GM21447 (cell line): ENCODE data around the gene OXCT1.
A peak's percentile ranks its signal among the peaks of the same experiment; 100 is the strongest.
"Not testable (repeated sequence)": the region's sequence is repeated elsewhere in the genome, so short reads cannot be mapped to it uniquely, and the experiment has no call there.

Source experiments
- ATAC-seq: cut with Tn5 transposase; IDR thresholded peaks from one replicate; pipeline ENCODE4 v1.9.1; 2021; ENCODE audit not compliant: unreplicated experiment

The OXCT1 gene

GRCh38 chr5:41831155-41831554 lies 39.1 kb downstream of the OXCT1 start:
- ATAC-seq = peak; percentile 88

DNA sequence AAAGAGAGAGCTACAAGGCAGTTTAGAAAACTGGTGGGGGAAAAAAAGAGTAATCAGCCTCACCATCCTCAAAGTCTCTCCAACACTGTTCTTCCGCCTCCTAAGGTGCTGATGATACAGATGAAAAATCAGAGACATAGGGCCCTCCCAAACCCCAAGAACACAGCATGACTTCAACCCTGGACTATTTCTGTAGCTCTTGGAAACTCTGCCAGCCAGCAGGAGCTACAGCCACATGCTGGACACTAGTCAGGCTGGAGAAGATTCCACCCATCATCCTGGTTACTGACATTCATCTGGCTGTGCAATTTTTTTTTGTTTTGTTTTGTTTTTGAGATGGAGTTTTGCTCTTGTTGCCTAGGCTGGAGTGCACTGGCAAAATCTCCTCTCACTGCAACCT lies 42.4 kb downstream of the OXCT1 start:
- ATAC-seq = no peak

DNA sequence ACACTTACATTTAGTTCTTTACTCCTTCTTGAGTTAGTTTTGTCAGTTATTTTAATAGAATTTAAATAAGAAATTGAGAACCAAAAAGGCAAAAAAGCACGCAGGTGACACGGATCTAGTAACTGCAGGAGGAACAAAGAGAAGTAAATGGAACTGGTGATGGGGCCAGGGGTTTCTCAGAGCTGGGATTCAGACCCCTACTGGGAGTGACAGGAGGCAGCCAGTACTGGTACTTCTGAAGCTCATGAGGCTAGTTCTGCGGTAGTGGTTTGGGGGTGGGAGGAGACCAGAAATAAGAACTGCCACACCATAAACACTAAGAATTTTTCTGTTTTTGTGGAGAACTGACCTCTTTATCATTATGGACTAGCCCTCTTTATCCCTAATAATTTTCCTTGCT lies 48.2 kb downstream of the OXCT1 start:
- no peak for ATAC-seq

DNA sequence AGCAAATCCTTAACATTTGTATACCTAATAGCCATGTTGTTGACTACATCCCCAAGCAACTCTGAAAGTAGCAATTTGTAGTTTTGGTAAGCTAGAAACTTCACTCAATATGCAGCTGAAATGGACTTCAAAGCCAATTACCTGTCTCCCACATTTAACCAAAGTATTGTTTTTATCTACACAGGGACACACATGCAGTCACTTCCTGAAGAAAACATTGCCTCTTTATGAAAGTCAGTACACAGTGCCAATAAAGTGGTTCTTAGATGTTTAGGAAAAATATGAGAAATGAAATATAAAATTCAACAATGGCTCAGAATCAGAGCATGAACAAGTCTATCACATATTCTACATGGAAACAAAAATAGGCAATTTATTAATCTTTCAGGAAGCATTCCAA lies 49.2 kb downstream of the OXCT1 start:
- ATAC-seq = no peak

DNA sequence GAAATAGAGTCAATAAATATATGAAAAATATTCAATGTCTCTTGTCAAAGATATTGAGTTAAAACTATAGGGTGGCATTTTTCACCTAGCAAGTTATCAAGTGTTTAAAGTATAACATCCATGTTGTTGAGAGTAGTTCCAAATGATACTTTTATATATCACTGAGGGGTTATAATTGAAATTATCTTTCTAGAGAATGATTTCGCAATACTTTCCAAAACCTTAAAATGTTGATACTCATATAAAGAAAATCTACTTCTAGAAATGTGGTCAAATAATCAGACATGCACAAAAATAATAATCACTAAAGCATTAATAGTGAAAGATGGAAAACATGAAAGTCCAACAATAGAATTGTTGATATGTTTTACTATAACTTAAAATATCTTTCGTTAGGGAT lies 50.1 kb downstream of the OXCT1 start:
- ATAC-seq = no peak

GRCh38 chr5:41817625-41818301 lies 52.5 kb downstream of the OXCT1 start:
- ATAC-seq = no peak

DNA sequence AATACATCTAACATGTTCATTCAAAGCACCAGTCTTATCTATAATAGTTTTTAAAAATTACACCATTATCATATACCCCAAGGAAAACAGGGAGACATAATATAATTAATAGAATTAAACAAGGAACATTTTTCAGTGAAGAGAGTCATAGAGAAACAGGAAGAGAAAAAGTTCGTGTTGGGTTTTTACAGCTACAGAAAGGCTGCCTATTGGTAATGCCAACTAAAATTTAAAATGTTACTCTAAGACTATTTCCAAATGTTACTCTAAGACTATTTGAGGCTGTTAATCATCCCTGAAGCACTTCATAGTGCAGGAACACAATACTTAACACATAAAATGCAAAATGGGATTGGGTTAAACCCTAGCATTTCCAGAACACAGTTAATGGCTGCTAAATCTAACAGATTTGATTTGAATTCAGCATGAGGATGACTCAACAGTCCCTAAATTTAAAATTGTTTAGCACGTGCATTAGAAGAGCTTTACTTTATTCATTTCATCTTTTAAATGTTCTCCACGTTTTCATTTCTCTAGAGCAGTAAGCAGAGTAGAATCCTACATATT lies 54.5 kb downstream of the OXCT1 start:
- no peak for ATAC-seq

DNA sequence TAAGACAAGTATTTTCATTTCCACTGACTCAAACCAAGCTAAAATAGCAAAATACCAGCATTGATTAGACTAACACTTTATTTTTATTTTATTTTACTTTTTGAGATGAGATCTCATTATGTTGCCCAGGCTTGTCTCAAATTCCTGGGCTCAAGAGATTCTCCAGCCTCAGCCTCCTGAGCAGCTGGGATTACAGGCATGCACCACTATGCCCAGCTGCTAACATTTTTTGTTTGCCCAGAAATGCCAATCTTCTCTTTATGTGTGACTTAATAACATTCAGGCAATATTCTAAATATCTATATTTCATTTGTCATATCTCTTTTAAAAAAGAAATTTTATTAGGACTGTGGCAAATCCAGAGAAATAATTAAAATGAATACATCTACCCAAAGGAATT lies 55.0 kb downstream of the OXCT1 start:
- no peak for ATAC-seq

DNA sequence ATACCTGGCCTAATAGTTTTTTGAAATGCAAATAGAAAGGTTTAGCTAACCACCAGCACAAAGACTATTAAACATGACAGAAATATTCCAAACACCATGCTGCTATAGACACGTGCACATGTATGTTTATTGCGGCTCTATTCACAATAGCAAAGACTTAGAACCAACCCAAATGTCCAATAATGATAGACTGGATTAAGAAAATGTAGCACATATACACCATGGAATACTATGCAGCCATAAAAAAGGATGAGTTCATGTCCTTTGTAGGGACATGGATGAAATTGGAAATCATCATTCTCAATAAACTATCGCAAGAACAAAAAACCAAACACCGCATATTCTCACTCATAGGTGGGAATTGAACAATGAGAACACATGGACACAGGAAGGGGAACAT lies 55.9 kb downstream of the OXCT1 start:
- not testable (repeated sequence) for ATAC-seq

- ATAC-seq = no peak
Observed at GRCh38 chr5:41812156-41812555, 58.1 kb downstream of the OXCT1 start.

DNA sequence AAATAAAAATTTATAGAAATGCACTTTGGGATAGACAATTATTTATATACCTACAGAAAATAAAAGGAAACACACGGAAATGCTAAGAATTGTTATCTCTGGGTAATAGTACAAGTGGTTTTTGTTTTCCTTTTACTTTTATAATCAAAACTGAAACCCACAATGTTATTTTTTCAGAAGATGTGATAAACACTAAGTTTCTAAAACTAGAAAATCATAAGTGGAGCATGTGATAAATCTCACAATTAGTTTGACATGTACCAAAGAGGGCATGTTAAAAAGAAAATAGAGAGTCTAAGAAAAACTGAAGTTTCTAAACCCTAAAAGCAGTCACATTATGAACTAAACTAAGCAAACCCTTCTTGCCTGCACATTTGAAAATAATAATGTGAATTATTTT lies 61.1 kb downstream of the OXCT1 start:
- peak; percentile 66 for ATAC-seq

DNA sequence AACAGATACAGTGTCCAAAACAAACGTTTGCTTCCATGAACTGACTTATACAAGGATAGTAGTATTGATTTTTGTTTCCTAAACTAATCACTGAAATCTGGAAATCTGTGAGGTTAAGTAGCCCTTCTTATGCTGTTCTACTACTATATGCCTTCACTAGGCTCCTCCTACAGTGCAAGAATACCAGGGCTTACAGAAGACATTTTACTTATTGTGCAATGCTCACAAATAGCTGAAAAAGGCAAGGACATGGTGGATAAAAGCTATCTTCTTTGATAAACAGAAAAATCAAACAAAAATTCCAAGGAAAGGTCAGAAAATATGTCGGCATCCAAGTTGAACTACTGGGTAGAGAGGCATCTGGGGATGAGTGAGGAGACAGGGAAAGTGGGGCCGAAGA lies 61.9 kb downstream of the OXCT1 start:
- no peak for ATAC-seq

DNA sequence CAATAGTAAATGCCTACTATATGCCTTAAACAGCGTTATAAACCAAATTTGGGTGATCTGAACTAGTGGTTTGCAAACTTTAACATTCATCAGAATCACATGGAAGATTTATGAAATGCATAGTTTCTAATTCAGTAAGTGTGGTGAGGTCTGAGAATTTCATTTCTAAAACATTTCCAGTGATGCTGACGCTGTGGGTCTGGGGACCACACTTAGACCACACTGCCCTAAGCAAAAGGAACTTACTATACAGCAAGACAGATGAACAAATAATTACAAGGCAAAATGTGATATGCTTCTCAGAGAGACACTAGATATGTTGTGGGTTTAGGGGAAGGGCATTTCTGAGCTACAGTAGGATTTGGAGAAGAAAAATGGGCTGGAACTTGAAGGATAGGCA lies 72.6 kb downstream of the OXCT1 start:
- ATAC-seq = no peak

- ATAC-seq = no peak
Observed at GRCh38 chr5:41796061-41796460, 74.2 kb downstream of the OXCT1 start.

DNA sequence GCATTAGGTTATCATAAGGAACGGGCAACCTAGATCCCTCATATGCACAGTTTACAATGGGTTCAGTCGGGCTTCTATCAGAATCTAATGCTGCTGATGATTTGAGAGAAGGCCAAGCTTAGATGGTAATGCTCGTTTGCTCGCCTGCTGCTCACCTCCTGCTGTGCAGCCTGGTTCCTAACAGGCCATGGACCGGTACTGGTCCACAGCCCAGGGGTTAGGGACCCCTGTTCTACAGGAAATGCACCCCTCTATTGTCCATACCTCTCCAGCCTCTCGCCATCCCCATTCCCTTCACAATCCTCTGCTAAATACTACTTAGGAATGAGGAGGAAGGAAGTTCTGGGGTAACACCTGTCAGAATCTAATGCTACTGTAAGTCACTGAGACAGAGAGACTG lies 75.1 kb downstream of the OXCT1 start:
- no peak for ATAC-seq

GRCh38 chr5:41794471-41794870 lies 75.8 kb downstream of the OXCT1 start:
- ATAC-seq = no peak

DNA sequence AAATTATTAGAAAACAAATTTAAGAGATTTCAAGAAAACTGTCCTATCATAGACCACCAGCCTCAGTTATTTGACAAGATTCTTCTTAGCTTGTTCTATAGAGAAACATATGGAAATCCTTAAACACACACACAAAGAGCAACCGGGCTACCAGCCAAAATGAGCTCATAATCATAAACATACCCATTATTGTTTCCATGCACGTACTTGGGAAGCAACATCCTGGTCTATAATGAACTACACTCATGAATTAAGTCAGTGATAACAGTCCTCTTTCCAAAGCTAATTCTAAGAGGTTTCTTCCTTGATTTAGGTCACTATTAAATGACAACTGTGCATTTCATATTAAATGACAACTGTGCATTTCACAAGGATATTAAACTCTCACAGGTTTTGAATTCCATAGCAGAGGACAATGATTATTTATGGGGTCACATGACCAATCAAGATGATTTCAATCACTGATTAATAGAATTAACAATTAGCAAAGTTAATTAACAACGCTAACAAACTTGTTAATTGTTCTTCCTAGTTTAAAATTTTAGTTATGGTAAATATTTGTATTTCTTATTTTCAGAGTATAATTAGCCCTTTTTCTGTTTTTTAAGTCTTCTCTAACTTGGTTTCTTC lies 77.0 kb downstream of the OXCT1 start:
- ATAC-seq = no peak

DNA sequence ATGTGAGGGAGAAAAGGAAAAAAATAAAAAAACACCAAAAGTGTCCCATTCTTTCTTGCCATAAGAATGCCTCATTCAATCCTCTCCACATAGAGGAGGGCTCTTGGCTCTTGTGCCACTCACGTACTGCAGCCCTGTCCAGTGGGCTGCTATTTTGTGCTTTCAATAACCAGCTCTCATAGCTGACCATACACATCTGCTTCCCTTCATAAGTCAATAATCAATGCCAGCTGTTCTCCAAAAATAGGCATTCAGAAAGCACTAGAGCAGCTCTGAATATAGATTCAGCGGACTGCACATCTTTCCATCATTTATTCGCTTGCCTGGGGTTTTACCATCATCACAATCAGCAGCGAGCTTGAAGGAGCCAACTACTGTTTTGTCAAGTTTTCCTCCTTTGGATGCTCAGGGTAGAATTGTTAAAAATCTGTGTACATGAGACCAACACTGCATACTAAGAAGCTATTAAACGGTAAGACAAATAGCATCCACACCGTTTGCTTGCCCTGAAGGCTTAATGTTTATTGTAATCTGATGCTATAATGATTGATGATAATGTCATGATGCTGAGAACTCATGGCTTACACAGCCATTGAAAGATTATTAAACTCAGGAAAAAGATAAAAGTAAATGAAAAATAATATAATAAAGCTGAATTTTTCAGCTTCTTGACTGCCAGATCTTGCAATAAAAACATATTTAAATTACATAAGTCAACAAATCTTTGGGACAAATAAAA lies 80.0 kb downstream of the OXCT1 start:
- no peak for ATAC-seq

DNA sequence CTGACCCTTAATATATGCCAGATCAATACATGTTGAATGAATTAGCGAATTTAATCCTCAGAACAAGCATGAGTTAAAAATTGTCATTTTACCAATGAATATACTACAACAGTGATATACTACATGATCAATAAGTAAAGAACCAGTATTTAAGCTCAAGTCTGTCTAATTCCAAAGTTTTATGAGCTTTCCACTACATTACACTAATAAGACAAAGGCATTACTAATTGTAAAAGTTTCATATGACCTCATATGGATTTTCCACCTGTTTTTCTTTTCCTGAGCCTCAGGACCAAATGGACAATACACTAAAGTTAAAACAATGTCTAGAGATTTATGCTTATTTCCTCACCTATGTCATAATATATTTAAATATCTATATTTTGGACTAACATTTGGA lies 80.8 kb downstream of the OXCT1 start:
- no peak for ATAC-seq

DNA sequence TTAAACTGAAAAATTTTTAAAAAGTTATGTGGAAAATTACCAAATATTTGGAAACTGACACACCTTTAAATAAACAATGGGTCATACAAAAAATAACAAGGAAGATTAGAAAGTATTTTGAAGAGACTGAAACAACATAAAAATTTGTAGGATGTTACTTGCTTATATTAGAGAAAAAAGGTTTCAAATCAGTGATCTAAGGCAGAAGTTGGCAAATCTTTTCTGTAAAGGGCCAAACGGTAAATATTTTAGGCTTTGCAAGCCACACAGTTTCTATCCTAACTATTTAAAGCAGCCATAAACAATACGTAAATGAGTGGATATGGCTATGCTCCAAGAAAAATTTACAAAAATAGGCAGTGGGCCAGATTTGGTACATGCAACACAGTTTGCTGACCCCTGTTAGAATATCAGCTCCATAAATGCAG lies 81.3 kb downstream of the OXCT1 start:
- no peak for ATAC-seq

- ATAC-seq = peak; percentile 43
Observed at GRCh38 chr5:41787265-41787664, 83.0 kb downstream of the OXCT1 start.

GRCh38 chr5:41785061-41785460 lies 85.2 kb downstream of the OXCT1 start:
- ATAC-seq = no peak
